Activated CD8-positive, alpha-beta memory T cell treated with anti-CD3 and anti-CD28 coated beads, Interleukin-2, amount 50 U/mL, for 1 hour (primary cell): ENCODE measurements around the gene ADGRB2.

Experiments
- DNase-seq: peaks from one replicate; pipeline ENCODE4 v3.0.0-alpha.2; 2020; ENCODE audit errors: extremely low read depth

ADGRB2 gene

GRCh38 chr1:31793586-31794285 is 29.6 kb upstream of the ADGRB2 start:
- no peak for DNase-seq

GRCh38 chr1:31793086-31793485 is 28.9 kb upstream of the ADGRB2 start:
- DNase-seq: no peak

GRCh38 chr1:31792541-31792940 is 28.4 kb upstream of the ADGRB2 start:
- DNase-seq: no peak

- no peak for DNase-seq
These were observed 28.0 kb upstream of the ADGRB2 start for GRCh38 chr1:31792116-31792515.

GRCh38 chr1:31791131-31791858 is 27.2 kb upstream of the ADGRB2 start:
- DNase-seq: no peak

- DNase-seq: no peak
These were observed 26.5 kb upstream of the ADGRB2 start for GRCh38 chr1:31790641-31791091.

GRCh38 chr1:31790140-31790539 is 26.0 kb upstream of the ADGRB2 start:
- no peak for DNase-seq

GRCh38 chr1:31789259-31790065 is 25.3 kb upstream of the ADGRB2 start:
- peak; percentile 76 for DNase-seq

GRCh38 chr1:31788825-31789256 is 24.7 kb upstream of the ADGRB2 start:
- DNase-seq: no peak

- DNase-seq: peak; percentile 55
These were observed 24.1 kb upstream of the ADGRB2 start for GRCh38 chr1:31788138-31788824.

- no peak for DNase-seq
These were observed 23.6 kb upstream of the ADGRB2 start for GRCh38 chr1:31787786-31788137.

GRCh38 chr1:31787261-31787660 is 23.1 kb upstream of the ADGRB2 start:
- no peak for DNase-seq

GRCh38 chr1:31786366-31787060 is 22.4 kb upstream of the ADGRB2 start:
- DNase-seq: no peak

- DNase-seq: no peak
These were observed 21.8 kb upstream of the ADGRB2 start for GRCh38 chr1:31785947-31786290.

GRCh38 chr1:31785020-31785946 is 21.1 kb upstream of the ADGRB2 start:
- no peak for DNase-seq

- no peak for DNase-seq
These were observed 20.3 kb upstream of the ADGRB2 start for GRCh38 chr1:31784356-31785019.

GRCh38 chr1:31783846-31784245 is 19.7 kb upstream of the ADGRB2 start:
- DNase-seq: no peak

GRCh38 chr1:31782421-31783410 is 18.6 kb upstream of the ADGRB2 start:
- no peak for DNase-seq
